BE2C (cell line): ENCODE results near the gene CYFIP1.

Experiments used
- DNase-seq: peaks from one replicate; pipeline ENCODE4 v3.0.0-alpha.2; 2020
- H3K27me3 ChIP-seq: fragments of 250-450 bp; sonication (Bioruptor Pico); 2 replicates; pipeline ENCODE4 v1.5.1; 2020; ENCODE audit warnings: mild to moderate bottlenecking
- H3K36me3 ChIP-seq: fragments of 250-450 bp; sonication (Bioruptor Pico); 2 replicates; pipeline ENCODE4 v1.5.1; 2020; ENCODE audit warnings: mild to moderate bottlenecking
- H3K4me1 ChIP-seq: fragments of 250-450 bp; sonication (Bioruptor Pico); 2 replicates; pipeline ENCODE4 v1.5.1; 2020
- H3K4me3 ChIP-seq: 2 replicates; pipeline ENCODE4 v1.5.1; 2011; ENCODE audit warnings: low read depth, low read length
- H3K9me3 ChIP-seq: fragments of 250-450 bp; sonication (Bioruptor Pico); 2 replicates; pipeline ENCODE4 v1.5.1; 2020
- TF ChIP-seq, protein P1 (sequence below): IDR thresholded peaks from 2 replicates; pipeline ENCODE4 v1.5.1; 2012; ENCODE audit warnings: mild to moderate bottlenecking, low read depth, low read length

Gene CYFIP1

GRCh38 chr15:22973286-22973685 is 6.9 kb downstream of the CYFIP1 start:
- Histone ChIP-seq H3K4me3 (no peak overlapping the region), H3K9me3 (no peaks in the 10 kb centered on the region), H3K27me3 (no peaks in the 10 kb centered on the region), H3K36me3 (no peaks in the 10 kb centered on the region), H3K4me1 (no peaks in the 10 kb centered on the region)
- DNase-seq, result no peak
- TF ChIP-seq, protein P1, sequence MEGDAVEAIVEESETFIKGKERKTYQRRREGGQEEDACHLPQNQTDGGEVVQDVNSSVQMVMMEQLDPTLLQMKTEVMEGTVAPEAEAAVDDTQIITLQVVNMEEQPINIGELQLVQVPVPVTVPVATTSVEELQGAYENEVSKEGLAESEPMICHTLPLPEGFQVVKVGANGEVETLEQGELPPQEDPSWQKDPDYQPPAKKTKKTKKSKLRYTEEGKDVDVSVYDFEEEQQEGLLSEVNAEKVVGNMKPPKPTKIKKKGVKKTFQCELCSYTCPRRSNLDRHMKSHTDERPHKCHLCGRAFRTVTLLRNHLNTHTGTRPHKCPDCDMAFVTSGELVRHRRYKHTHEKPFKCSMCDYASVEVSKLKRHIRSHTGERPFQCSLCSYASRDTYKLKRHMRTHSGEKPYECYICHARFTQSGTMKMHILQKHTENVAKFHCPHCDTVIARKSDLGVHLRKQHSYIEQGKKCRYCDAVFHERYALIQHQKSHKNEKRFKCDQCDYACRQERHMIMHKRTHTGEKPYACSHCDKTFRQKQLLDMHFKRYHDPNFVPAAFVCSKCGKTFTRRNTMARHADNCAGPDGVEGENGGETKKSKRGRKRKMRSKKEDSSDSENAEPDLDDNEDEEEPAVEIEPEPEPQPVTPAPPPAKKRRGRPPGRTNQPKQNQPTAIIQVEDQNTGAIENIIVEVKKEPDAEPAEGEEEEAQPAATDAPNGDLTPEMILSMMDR, result no peak

GRCh38 chr15:22969489-22969888 is 10.7 kb downstream of the CYFIP1 start:
- TF ChIP-seq, protein P1, result no peak
- H3K4me3 ChIP-seq, result no peak overlapping the region
- H3K36me3 ChIP-seq, result no peaks in the 10 kb centered on the region

GRCh38 chr15:22968366-22968765 is 11.8 kb downstream of the CYFIP1 start:
- H3K9me3 ChIP-seq, result no peaks in the 10 kb centered on the region
- TF ChIP-seq, protein P1, result no peak
- H3K4me3 ChIP-seq, result no peak overlapping the region
- no peak for DNase-seq
- H3K27me3 ChIP-seq, result no peaks in the 10 kb centered on the region
- H3K4me1 ChIP-seq, result peaks cover 3% of the 10 kb centered on the region
- H3K36me3 ChIP-seq, result no peaks in the 10 kb centered on the region

More at GRCh38 chr15:22969489-22969888, 10.7 kb downstream of the CYFIP1 start:
- no peak for DNase-seq
- no peaks in the 10 kb centered on the region for H3K27me3 ChIP-seq
- H3K9me3 ChIP-seq, result no peaks in the 10 kb centered on the region
- peaks cover under 1% of the 10 kb centered on the region; the same call in 1 of the 2 replicates for H3K4me1 ChIP-seq

DNA sequence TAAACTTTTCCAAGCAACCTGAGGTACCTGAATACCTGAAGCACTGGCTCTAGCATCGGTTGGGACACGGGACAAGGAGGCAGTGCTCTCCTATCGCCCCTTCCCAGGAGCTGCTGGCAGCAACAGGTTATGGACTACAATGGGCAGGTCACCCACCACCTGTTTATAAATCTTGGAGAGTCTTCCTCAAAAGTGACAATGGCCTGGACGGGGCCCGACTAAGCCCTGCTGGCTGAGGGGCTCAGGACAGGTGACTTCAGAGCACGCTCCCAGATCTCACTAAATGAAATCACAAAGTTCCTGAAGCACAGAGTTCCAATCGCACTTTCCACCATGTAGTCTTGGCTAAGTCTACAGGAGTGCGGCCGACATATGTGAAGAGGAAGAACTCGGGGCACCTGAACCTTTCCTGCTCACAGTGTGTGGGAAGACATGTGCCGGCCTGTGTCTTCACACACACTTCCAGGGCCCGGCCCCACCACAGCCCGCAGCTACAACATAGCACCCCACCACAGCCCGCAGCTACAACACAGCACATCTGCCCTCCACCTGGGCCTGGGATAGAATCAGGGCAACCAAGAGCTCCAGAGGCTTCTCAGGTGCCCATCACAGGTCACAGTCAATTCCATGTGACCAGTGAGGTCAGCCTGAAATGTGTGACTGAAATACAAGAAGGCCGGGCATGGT is 12.9 kb downstream of the CYFIP1 start:
- TF ChIP-seq, protein P1, result no peak
- no peaks in the 10 kb centered on the region for H3K36me3 ChIP-seq
- no peaks in the 10 kb centered on the region for H3K9me3 ChIP-seq
- no peak for DNase-seq
- no peak overlapping the region for H3K4me3 ChIP-seq
- peaks cover 3% of the 10 kb centered on the region for H3K4me1 ChIP-seq
- no peaks in the 10 kb centered on the region for H3K27me3 ChIP-seq

GRCh38 chr15:22966321-22967083 is 13.7 kb downstream of the CYFIP1 start:
- no peak overlapping the region for H3K4me3 ChIP-seq
- no peaks in the 10 kb centered on the region for H3K27me3 ChIP-seq
- DNase-seq, result no peak
- H3K9me3 ChIP-seq, result no peaks in the 10 kb centered on the region
- no peaks in the 10 kb centered on the region for H3K36me3 ChIP-seq
- H3K4me1 ChIP-seq, result peaks cover 3% of the 10 kb centered on the region
- TF ChIP-seq, protein P1, result no peak

DNA sequence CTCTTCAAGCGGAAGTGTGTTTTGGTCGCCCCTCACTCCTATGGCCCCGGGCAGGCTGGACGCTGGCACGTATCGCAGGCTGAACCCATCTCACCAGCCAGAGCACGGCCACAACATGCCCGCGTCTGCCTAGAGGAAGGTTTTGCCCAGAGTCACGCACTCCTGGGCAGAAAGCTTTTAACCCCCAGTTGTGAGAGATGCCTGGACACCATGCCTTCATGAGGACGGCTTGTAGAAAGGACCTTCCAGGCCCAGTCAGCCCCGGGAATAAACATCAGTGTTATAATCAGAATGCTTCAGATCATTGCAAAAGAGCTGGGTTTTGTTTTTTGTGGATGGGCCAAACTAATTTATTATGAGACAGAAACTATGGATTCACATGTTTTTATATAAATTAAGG is 16.5 kb downstream of the CYFIP1 start:
- Histone ChIP-seq H3K4me3 (no peak overlapping the region), H3K27me3 (no peaks in the 10 kb centered on the region), H3K4me1 (peaks cover 3% of the 10 kb centered on the region), H3K9me3 (no peaks in the 10 kb centered on the region), H3K36me3 (no peaks in the 10 kb centered on the region)
- TF ChIP-seq, protein P1, result no peak
- DNase-seq, result no peak
